CD4-positive, alpha-beta T cell treated with Interleukin-1 beta for 1 hour (primary cell): Measurements from ENCODE around the gene TENT5D.
"Not testable (repeated sequence)": the region's sequence is repeated elsewhere in the genome, so short reads cannot be mapped to it uniquely, and the experiment has no call there.

Experiments
- DNase-seq, 2 donors: peaks; one replicate each; pipeline ENCODE4 v3.0.0-alpha.2; 2020 to 2022

TENT5D gene

GRCh38 chrX:80420147-80420546, at the start of gene TENT5D:
Gene TENT5D (plus strand): TSS chrX:80420447. CDS start chrX:80442540, 22,093 bp downstream.
- DNase-seq: no peak

GRCh38 chrX:80385651-80386050, 34.6 kb upstream of the TENT5D start:
- not testable (repeated sequence) for DNase-seq

GRCh38 chrX:80388206-80388605, 32.0 kb upstream of the TENT5D start:
- no peak for DNase-seq

DNA sequence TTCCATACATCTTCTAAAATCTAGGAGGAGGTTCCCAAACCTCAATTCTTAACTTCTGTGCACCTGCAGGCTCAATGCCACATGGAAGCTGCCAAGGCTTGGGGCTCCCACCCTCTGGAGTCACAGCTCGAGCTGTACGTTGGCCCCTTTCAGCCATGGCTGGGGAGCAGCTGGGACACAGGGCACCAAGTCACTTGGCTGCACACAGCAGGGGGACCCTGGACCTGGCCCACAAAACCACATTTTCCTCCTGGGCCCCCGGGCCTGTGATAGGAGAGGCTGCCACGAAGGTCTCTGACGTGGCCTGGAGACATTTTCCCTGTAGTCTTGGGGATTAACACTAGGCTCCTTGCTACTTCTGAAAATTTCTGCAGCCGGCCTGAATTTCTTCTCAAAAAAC, 8.2 kb upstream of the TENT5D start:
- no peak for DNase-seq

- no peak for DNase-seq
Measured at GRCh38 chrX:80423000-80423399, 2.8 kb downstream of the TENT5D start.

GRCh38 chrX:80423744-80424143, 3.5 kb downstream of the TENT5D start:
- DNase-seq: no peak

DNA sequence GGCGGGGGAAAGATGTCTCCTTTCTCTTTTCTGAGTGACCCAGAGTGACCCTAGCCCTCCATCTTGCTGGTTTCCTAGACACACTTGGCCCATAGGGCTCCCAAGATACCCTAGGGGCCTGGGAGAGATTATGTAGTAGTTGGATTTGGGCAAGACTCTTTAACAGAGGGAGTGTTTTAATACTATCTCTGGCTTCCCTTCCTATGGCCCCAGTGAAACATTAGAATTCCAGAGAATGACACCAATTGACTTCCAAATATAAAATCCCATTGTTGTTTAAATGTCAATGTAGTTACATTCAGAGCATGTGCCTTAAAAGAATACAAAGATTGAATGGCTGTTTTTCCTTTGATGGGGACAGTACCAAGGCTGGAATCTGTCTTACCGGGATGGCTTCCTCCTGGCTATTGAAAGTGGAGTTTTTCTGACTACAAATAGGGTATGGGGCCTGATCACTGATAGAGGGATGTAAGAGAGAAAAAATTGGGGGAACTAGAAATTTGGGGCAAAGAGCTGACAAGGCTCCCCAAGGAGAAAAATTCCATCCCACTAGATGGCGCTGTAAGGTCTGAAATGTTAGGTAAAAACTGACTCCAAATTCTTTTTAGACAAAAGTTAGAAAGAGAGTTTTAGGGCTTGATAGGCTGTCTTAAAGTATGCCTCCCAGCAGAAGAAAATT, 10.7 kb downstream of the TENT5D start:
- no peak for DNase-seq

DNA sequence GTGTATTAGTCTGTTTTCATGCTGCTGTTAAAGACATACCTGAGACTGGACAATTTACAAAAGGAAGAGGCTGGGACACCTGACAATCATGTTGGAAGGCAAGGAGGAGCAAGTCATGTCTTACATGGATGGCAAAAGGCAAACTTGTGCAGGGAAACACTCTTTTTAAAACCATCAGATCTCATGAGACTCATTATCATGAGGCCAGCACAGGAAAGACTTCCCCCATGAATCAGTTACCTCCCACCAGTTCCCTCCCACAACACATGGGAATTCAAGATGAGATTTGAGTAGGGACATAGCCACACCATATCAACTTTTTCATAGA, 11.2 kb downstream of the TENT5D start:
- no peak for DNase-seq

- no peak for DNase-seq
Measured at GRCh38 chrX:80432441-80432840, 12.2 kb downstream of the TENT5D start.

GRCh38 chrX:80432863-80433262, 12.6 kb downstream of the TENT5D start:
- no peak for DNase-seq

- not testable (repeated sequence) for DNase-seq
Measured at GRCh38 chrX:80468166-80468565, 47.9 kb downstream of the TENT5D start.

DNA sequence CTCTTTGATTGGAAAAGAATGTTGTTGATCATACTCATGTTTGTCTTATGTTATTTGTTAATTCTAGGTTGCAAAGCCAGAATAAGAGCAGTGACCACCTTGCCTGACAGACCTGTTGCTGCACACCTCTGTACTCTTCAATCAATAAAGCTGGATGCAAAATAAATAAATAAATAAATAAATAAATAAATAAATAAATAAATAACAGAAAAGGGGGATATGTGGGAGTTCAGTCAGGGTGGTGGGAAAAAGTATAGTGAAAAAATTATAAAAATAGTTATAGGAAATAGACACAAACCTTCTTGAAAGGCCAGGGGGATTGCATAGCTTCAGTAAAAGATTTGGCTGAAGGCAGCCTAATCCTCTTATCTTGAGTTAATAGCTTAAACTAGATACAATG, 51.3 kb downstream of the TENT5D start:
- DNase-seq: no peak

GRCh38 chrX:80485543-80485942, 65.3 kb downstream of the TENT5D start:
- DNase-seq: no peak

DNA sequence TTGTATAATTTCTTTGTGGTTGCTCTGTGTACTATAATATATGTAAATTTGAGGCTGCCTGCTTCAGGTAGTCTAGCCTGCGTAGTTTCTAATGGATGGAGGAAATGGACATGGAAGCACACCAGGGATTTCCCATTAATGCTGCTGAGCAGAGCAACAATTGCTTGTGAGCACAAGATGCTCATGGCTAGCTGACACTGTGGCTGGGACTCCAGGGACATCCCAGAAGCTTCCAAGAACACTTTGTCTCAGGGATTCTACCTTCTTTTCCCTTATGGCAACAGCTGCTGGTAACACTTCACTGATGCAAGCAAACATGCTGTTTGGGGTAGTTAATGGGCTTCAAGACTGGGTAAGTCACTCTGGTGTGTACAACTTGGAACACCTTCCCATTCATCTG, 66.1 kb downstream of the TENT5D start:
- no peak for DNase-seq

- DNase-seq: no peak
Measured at GRCh38 chrX:80489166-80489565, 68.9 kb downstream of the TENT5D start.
